ENCODE results near the gene ACTG1. TPM values are rescaled to one million over a fixed set of nuclear protein-coding genes. Genes with fewer than 3 reads are reported as not detected.
A peak's percentile ranks its signal among the peaks of the same experiment; 100 is the strongest.

ACTG1 gene
- total and polyA plus RNA-seq, 2 of the 13 experiments (the other 11 are each of a cell fraction or from before 2014, with no cell fraction given): 973 to 1,138 TPM

- no peak overlapping the region for H3K4me2 ChIP-seq (ENCODE audit: low read depth, low read length)
- FAIRE-seq (no peak), DNase-seq (ENCODE audit: low spot score) (no peak), ATAC-seq (no peak)
- ChIA-PET CTCF (ENCODE audit: low intra/inter-chr PET ratio, low total read pairs) (no interaction called here), POLR2A (no interaction called here)
- in situ Hi-C loops (cut with HindIII; ENCODE audit: extremely low pct_ligation_motif_present, low pct_unique_long_range_greater_than_20kb) (loop anchor here (5.0 kb wide), 2 partner anchors 177 to 222 kb away; no protein-coding TSS in a partner anchor), intact Hi-C loops (cut with micrococcal nuclease; ENCODE audit: unreplicated experiment) (loop anchor here (2.0 to 5.0 kb wide), 3 partner anchors 39 to 182 kb away; partner anchors contain the start of gene SLC38A10)
- no TSS peak for BruUV-seq (replicated peaks)
- H3K27ac ChIP-seq (ENCODE audit: extremely low read length, insufficient read depth, low read length): no peak overlapping the region
- H3K36me3 ChIP-seq (replicated peaks in 1 of 2; ENCODE audit: control insufficient read depth in 1 of 2, insufficient read depth in 2 of 2, low read length in 2 of 2): no peaks in the 10 kb centered on the region
- TF ChIP-seq ZNF576 (CRISPR knock-in tag; IDR thresholded peaks at IDR 0.05): 0 out of 2 replicates have a peak, but pooled peaks have one; percentile 23
- TF ChIP-seq WIZ (CRISPR knock-in tag; IDR thresholded peaks at IDR 0.05): no peak
- H3K4me3 ChIP-seq (replicated peaks in 1 of 3; ENCODE audit: insufficient read depth in 1 of 3, low read depth in 2 of 3, low read length in 3 of 3): no peak overlapping the region
- H3K9ac ChIP-seq (ENCODE audit: insufficient read depth, low read depth, low read length): no peak overlapping the region
- peaks cover 19 to 82% of the 10 kb centered on the region in 2 experiments; a peak in 4 of 5 replicates for H3K27me3 ChIP-seq (ENCODE audit: control insufficient read depth in 1 of 2, insufficient read depth in 2 of 2, low read length in 2 of 2)
- H2AFZ ChIP-seq (ENCODE audit: low read length): no peak overlapping the region
- H3K4me1 ChIP-seq (ENCODE audit: insufficient read depth, low read length): peaks cover 31% of the 10 kb centered on the region
- 58% methylated on average over 20 of the region's 20 CpGs for WGBS (ENCODE audit: low lambda C conversion rate)
- H3K79me2 ChIP-seq (ENCODE audit: insufficient read depth, low read length): no peaks in the 10 kb centered on the region
- no peaks in the 10 kb centered on the region for H4K20me1 ChIP-seq (ENCODE audit: insufficient read depth, low read length)
- H3K9me3 ChIP-seq (ENCODE audit: low read length): no peaks in the 10 kb centered on the region
Observed at GRCh38 chr17:81479175-81480071, 33.2 kb downstream of the ACTG1 start.

DNA sequence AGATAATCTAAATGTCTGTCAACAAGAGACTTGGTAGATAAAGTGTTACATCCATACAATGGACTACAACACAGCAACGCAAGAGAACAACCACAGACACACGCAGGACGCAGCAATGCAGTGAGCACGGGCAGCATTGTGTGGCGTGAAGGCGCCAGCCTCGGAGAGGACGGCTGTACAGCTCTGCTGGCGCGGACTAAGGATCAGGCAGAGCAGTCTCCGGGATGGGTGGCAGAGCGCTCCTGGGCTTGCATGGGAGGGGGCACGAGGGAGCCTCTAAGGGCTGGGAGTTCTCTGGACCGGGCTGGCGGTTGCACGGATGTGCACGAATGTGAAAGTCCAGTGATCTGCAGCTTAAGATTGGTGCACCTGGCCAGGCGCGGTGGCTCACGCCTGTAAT lies 34.5 kb downstream of the ACTG1 start:
- ATAC-seq: no peak
- Histone ChIP-seq H3K9ac (ENCODE audit: insufficient read depth, low read depth, low read length) (no peak overlapping the region), H2AFZ (ENCODE audit: low read length) (no peak overlapping the region), H4K20me1 (ENCODE audit: insufficient read depth, low read length) (no peaks in the 10 kb centered on the region), H3K36me3 (replicated peaks in 1 of 2; ENCODE audit: control insufficient read depth in 1 of 2, insufficient read depth in 2 of 2, low read length in 2 of 2) (no peaks in the 10 kb centered on the region), H3K27me3 (ENCODE audit: control insufficient read depth in 1 of 2, insufficient read depth in 2 of 2, low read length in 2 of 2) (peaks cover 23 to 83% of the 10 kb centered on the region in 2 experiments; a peak in 4 of 5 replicates), H3K4me2 (ENCODE audit: low read depth, low read length) (no peak overlapping the region), H3K27ac (ENCODE audit: extremely low read length, insufficient read depth, low read length) (no peak overlapping the region), H3K9me3 (ENCODE audit: low read length) (no peaks in the 10 kb centered on the region), H3K79me2 (ENCODE audit: insufficient read depth, low read length) (no peaks in the 10 kb centered on the region), H3K4me3 (replicated peaks in 1 of 3; ENCODE audit: insufficient read depth in 1 of 3, low read depth in 2 of 3, low read length in 3 of 3) (no peak overlapping the region), H3K4me1 (ENCODE audit: insufficient read depth, low read length) (peaks cover 21% of the 10 kb centered on the region)
- intact Hi-C loops (cut with micrococcal nuclease; ENCODE audit: unreplicated experiment): no loop called here
- TF ChIP-seq ZBTB33 (CRISPR knock-in tag; IDR thresholded peaks at IDR 0.05): peak; percentile 17; the same call in 1 of the 2 replicates
- TF ChIP-seq ZBTB8A (CRISPR knock-in tag; IDR thresholded peaks at IDR 0.05; ENCODE audit: borderline replicate concordance, low read depth): no peak
- DNase-seq (ENCODE audit: low spot score): no peak
- CTCF ChIA-PET (ENCODE audit: low intra/inter-chr PET ratio, low total read pairs): no interaction called here
- 69% methylated on average over 19 of the region's 20 CpGs for WGBS (ENCODE audit: low lambda C conversion rate)
- in situ Hi-C loops (cut with HindIII; ENCODE audit: extremely low pct_ligation_motif_present, low pct_unique_long_range_greater_than_20kb): no loop called here
- POLR2A ChIA-PET: no interaction called here
- BruUV-seq (replicated peaks): no TSS peak
- no peak for FAIRE-seq
